Measurements from ENCODE around the gene SLC9A9. TPM values are rescaled to one million over a fixed set of nuclear protein-coding genes. Genes with fewer than 3 reads are reported as not detected.
"Not testable (repeated sequence)": the region's sequence is repeated elsewhere in the genome, so short reads cannot be mapped to it uniquely, and the experiment has no call there.

Gene SLC9A9
- total RNA-seq, 4 donors from 2014 or later: 1.1 to 15.9 (median 9.7) TPM

DNA sequence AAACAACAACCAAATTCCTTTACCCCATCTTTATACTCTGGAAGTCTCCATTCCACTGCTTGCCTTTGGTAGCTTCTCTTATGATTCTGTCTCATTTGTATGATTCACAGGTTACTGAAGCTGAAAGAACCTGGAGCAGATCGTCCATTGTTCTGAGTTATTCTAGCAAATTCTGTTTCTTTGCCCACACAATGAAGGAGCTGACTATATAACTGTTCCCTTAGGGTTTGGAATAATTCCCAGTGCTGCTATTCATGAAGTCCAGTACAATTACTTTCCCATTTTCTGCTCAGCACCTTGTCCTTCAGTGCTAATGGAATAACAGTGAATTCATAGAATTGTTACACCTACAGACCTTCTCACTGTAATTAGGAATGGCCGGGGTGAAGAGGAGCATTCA is 560.9 kb downstream of the SLC9A9 start:
- in situ Hi-C loops (cut with MboI; ENCODE audit: low pct_ligation_motif_present in 1 of 4, low pct_unique_long_range_greater_than_20kb in 1 of 4, low sequenced_read_pairs in 3 of 4) (no loop called here), intact Hi-C loops (cut with DNase I; ENCODE audit: low total_unique reads) (no loop called here)
- no peak for TF ChIP-seq POLR2AphosphoS5 (IDR thresholded peaks at IDR 0.05)
- TF ChIP-seq POLR2A (IDR thresholded peaks at IDR 0.05): no peak
- no peak for TF ChIP-seq CTCF (IDR thresholded peaks at IDR 0.05)
- no peak for TF ChIP-seq EP300 (IDR thresholded peaks at IDR 0.05; ENCODE audit: low read depth)
- DNase-seq: no peak
- no peaks in the 10 kb centered on the region for H3K4me1 ChIP-seq
- H3K27ac ChIP-seq: no peak overlapping the region
- no peaks in the 10 kb centered on the region for H3K9me3 ChIP-seq
- no peak overlapping the region for H3K4me3 ChIP-seq
- H3K27me3 ChIP-seq: no peaks in the 10 kb centered on the region
- WGBS, 2 donors (ENCODE audit: low coverage in 1 of 2): 64 to 73% methylated on average over 1 to 2 of the region's 2 CpGs
- H3K36me3 ChIP-seq: no peaks in the 10 kb centered on the region

DNA sequence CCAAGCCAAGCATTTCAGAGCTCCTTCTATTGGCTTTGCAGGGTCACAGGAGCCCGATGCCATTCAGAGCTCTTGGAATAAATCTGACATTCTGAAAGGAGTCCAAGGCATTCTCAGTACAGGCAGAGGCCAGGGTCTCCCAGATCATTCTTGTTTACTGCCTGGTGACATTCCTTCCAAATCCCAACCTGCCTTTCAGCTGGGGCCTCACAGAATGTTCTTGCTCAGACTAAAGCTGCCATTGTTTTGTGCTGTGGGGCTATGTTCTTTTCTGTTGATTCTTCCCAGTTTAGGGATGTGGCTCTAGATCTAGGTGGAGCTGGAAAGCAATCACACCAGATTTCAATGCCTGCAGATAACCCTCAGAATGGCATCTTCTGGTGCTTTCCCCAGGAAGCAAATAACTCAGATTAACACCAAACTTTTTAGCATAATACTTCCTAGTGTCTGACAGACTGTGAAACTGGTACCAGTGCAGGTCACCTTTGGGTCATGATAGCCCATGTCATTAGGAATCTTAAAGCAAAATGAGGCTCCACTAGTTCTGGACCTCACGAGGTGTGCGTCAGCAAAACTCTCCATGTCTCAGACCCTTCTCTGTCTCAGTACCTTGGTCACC is 561.8 kb downstream of the SLC9A9 start:
- no peak for DNase-seq
- 94 to 100% methylated on average over 1 to 3 of the region's 3 CpGs for WGBS, 2 donors (ENCODE audit: low coverage in 1 of 2)
- no peak overlapping the region for H3K27ac ChIP-seq
- H3K4me1 ChIP-seq: no peaks in the 10 kb centered on the region
- H3K9me3 ChIP-seq: no peaks in the 10 kb centered on the region
- intact Hi-C loops (cut with DNase I; ENCODE audit: low total_unique reads) (no loop called here), in situ Hi-C loops (cut with MboI; ENCODE audit: low pct_ligation_motif_present in 1 of 4, low pct_unique_long_range_greater_than_20kb in 1 of 4, low sequenced_read_pairs in 3 of 4) (no loop called here)
- no peaks in the 10 kb centered on the region for H3K27me3 ChIP-seq
- no peaks in the 10 kb centered on the region for H3K36me3 ChIP-seq
- TF ChIP-seq POLR2AphosphoS5 (IDR thresholded peaks at IDR 0.05): no peak
- TF ChIP-seq CTCF (IDR thresholded peaks at IDR 0.05): no peak
- no peak for TF ChIP-seq POLR2A (IDR thresholded peaks at IDR 0.05)
- TF ChIP-seq EP300 (IDR thresholded peaks at IDR 0.05; ENCODE audit: low read depth): no peak
- no peak overlapping the region for H3K4me3 ChIP-seq

- Histone ChIP-seq H3K9me3 (no peaks in the 10 kb centered on the region), H3K36me3 (no peaks in the 10 kb centered on the region), H3K27ac (no peak overlapping the region), H3K4me1 (no peaks in the 10 kb centered on the region), H3K4me3 (no peak overlapping the region), H3K27me3 (no peaks in the 10 kb centered on the region)
- in situ Hi-C loops (cut with MboI; ENCODE audit: low pct_ligation_motif_present in 1 of 4, low pct_unique_long_range_greater_than_20kb in 1 of 4, low sequenced_read_pairs in 3 of 4) (no loop called here), intact Hi-C loops (cut with DNase I; ENCODE audit: low total_unique reads) (no loop called here)
- TF ChIP-seq POLR2A (IDR thresholded peaks at IDR 0.05) (no peak), POLR2AphosphoS5 (IDR thresholded peaks at IDR 0.05) (no peak), CTCF (IDR thresholded peaks at IDR 0.05) (no peak), EP300 (IDR thresholded peaks at IDR 0.05; ENCODE audit: low read depth) (no peak)
- DNase-seq: no peak
- WGBS, 2 donors (ENCODE audit: low coverage in 1 of 2): 88 to 89% methylated on average over 2 to 4 of the region's 4 CpGs
Observed at GRCh38 chr3:143283432-143284128, 564.7 kb downstream of the SLC9A9 start.

DNA sequence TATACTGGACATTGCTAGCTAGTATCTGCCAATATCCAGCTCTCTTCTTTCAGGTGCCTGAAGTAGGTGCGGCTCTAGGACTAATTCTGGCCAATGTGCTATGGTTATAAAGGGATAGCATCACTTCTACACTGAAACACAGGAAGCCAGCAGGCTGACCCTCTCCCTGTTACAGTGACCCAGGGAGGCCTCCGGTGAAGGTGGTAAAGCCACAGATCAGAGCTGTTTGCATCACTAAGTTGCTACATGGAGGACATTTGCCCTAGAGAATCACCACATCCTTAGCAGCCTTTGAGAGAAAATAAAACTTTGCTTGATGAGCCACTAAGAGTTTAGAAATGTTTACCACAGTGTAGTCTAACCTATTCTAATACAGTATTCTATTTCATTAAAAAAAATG is 567.3 kb downstream of the SLC9A9 start:
- WGBS, 2 donors (ENCODE audit: low coverage in 1 of 2): 97 to 100% methylated on average over 1 to 2 of the region's 2 CpGs
- no peaks in the 10 kb centered on the region for H3K9me3 ChIP-seq
- H3K4me1 ChIP-seq: no peaks in the 10 kb centered on the region
- H3K27ac ChIP-seq: no peak overlapping the region
- in situ Hi-C loops (cut with MboI; ENCODE audit: low pct_ligation_motif_present in 1 of 4, low pct_unique_long_range_greater_than_20kb in 1 of 4, low sequenced_read_pairs in 3 of 4): no loop called here
- TF ChIP-seq POLR2AphosphoS5 (IDR thresholded peaks at IDR 0.05) (no peak), POLR2A (IDR thresholded peaks at IDR 0.05) (no peak), CTCF (IDR thresholded peaks at IDR 0.05) (no peak), EP300 (IDR thresholded peaks at IDR 0.05; ENCODE audit: low read depth) (no peak)
- no peak overlapping the region for H3K4me3 ChIP-seq
- no peaks in the 10 kb centered on the region for H3K36me3 ChIP-seq
- no peaks in the 10 kb centered on the region for H3K27me3 ChIP-seq
- DNase-seq: no peak
- intact Hi-C loops (cut with DNase I; ENCODE audit: low total_unique reads): no loop called here

- H3K4me3 ChIP-seq; H3K27me3 ChIP-seq; H3K4me1 ChIP-seq; intact Hi-C loops (cut with DNase I; ENCODE audit: low total_unique reads); H3K36me3 ChIP-seq; H3K9me3 ChIP-seq; in situ Hi-C loops (cut with MboI; ENCODE audit: low pct_ligation_motif_present in 1 of 4, low pct_unique_long_range_greater_than_20kb in 1 of 4, low sequenced_read_pairs in 3 of 4); H3K27ac ChIP-seq; DNase-seq: not testable (repeated sequence)
- WGBS, 2 donors (ENCODE audit: low coverage in 1 of 2): 96 to 100% methylated on average over 1 to 5 of the region's 5 CpGs
Observed at GRCh38 chr3:143279567-143279966, 568.7 kb downstream of the SLC9A9 start.

All from transverse colon (tissue), 4 donors.